GM12864 (cell line): ENCODE measurements around the gene PAPPA2.

Experiments used
- DNase-seq: peaks from one replicate; pipeline ENCODE4 v3.0.0-alpha.2; 2011; ENCODE audit warnings: low read depth
- H3K4me3 ChIP-seq: 2 replicates; pipeline ENCODE4 v1.5.1; 2011; ENCODE audit warnings: mild to moderate bottlenecking, low read depth, low read length, control low read depth
- TF ChIP-seq, protein P1 (sequence below): IDR thresholded peaks from 2 replicates; pipeline ENCODE4 v1.5.1; 2011; ENCODE audit warnings: low read depth, mild to moderate bottlenecking, moderate library complexity, low read length, control low read depth, inconsistent platforms; ENCODE audit errors: missing control alignments

PAPPA2 gene

DNA sequence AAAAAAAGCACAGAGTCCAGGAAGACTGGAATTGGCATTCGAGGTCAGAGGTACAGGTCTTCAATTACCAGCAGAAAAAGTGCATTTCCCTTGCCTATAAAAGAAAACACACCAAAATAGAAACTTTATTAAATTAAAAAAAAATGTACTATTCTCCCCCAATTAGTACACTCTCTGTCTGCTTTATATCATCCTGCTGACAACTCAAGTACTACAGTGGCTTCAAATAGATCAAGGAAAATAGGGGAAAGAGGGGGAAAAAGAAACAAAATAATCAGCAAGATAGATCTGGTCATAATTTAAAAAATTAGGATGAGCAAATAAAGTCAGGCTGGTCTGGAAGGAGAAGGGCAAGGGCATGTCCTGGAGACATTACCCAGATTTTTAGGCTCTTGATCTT is 315.1 kb downstream of the PAPPA2 start:
- TF ChIP-seq, protein P1, sequence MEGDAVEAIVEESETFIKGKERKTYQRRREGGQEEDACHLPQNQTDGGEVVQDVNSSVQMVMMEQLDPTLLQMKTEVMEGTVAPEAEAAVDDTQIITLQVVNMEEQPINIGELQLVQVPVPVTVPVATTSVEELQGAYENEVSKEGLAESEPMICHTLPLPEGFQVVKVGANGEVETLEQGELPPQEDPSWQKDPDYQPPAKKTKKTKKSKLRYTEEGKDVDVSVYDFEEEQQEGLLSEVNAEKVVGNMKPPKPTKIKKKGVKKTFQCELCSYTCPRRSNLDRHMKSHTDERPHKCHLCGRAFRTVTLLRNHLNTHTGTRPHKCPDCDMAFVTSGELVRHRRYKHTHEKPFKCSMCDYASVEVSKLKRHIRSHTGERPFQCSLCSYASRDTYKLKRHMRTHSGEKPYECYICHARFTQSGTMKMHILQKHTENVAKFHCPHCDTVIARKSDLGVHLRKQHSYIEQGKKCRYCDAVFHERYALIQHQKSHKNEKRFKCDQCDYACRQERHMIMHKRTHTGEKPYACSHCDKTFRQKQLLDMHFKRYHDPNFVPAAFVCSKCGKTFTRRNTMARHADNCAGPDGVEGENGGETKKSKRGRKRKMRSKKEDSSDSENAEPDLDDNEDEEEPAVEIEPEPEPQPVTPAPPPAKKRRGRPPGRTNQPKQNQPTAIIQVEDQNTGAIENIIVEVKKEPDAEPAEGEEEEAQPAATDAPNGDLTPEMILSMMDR = no peak
- H3K4me3 ChIP-seq = no peak overlapping the region
- no peak for DNase-seq

DNA sequence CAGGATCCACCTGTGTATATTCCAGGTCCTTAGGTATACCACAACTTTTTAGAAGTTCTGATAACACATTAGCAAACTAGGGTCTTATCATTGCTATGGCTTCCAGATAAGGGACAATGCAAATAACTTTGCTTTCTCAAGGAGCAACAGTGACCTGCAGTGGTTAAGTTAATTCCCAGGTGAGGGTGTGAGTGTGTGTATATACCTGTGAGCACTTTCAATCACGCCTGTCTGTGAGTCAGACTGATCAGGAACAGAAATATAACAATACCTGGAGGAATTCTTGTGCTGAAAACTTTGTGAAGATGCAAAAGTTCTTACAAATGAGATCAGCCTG is 317.0 kb downstream of the PAPPA2 start:
- no peak for DNase-seq
- H3K4me3 ChIP-seq = no peak overlapping the region
- TF ChIP-seq, protein P1 = no peak

DNA sequence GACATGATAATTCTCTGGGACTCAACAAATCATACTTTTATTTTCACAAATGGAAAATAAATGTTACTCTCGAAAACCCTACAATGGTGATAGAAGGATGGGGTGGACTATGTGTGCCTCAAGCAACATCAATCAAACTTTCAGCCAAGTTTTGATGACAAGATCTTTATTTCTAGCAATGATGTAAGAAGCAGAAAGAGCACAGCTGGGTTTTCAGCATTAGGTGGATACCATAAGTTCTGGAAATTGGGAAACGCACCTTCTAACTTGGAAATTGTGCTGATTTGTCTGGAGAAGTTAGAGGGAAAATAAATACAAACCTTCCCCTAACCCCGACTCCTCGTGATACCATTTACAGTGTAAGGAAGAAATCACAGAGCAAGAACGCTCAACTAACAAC is 320.3 kb downstream of the PAPPA2 start:
- TF ChIP-seq, protein P1 = no peak
- H3K4me3 ChIP-seq = no peak overlapping the region
- no peak for DNase-seq

DNA sequence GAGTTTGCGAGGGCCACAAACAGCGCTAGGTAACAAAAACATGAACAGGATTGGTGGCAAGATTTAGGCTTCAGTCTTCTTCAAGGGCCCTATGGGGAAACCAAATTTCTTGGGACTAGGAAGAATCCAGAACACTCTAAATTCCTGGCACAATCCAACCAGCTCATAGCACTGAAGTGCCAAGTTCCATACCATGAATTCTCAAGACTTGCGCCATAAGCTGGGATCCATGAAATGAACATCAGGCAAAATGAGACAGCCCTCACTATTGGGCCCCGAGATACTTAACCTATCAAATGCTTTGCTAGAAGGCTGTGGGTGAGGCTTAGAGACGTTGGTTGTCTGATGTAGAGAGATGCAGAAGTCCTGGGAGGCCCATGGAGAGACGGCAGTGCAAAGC is 322.1 kb downstream of the PAPPA2 start:
- H3K4me3 ChIP-seq = no peak overlapping the region
- TF ChIP-seq, protein P1 = no peak
- no peak for DNase-seq

DNA sequence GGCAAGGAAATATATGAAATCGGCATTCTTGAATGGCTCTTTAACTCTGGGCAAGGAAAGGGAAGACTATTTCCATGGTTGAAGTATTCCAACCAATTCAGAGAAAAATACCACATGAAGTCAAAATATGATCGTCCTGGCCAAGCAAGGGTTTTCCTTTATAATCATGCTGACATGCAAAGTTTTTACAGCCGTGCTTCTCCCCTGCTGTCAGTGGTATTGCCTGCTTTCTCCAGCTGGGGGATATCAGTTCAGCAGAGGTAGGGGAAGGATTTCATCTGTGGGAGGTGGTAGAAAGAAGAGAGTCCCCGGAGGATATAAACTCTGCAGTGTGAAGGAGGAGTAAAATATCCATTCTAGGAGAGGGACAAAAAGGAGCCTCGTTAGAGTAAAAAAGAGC is 322.8 kb downstream of the PAPPA2 start:
- TF ChIP-seq, protein P1 = no peak

DNA sequence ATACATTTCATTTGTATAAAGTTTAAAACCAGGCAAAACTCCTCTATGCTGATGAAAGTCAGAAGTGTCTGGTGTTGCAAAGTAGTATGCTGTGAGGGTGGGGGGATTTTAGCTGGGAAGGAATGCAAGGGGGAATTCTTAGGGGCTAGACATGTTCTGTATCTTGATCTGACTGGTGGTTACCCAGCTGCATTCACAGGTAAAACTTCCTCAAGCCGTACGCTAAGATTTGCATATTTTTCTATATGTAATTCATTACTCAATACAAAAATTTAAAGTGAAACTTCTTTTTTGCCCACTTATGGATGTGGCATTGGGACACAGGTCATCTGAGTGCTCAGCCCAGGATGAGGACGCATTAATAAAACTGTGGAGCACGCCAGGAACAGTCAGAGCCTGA is 323.3 kb downstream of the PAPPA2 start:
- TF ChIP-seq, protein P1 = no peak
- no peak overlapping the region for H3K4me3 ChIP-seq
- no peak for DNase-seq

More for the DNA sequence above, 322.8 kb downstream of the PAPPA2 start:
- DNase-seq = no peak
- H3K4me3 ChIP-seq = no peak overlapping the region

DNA sequence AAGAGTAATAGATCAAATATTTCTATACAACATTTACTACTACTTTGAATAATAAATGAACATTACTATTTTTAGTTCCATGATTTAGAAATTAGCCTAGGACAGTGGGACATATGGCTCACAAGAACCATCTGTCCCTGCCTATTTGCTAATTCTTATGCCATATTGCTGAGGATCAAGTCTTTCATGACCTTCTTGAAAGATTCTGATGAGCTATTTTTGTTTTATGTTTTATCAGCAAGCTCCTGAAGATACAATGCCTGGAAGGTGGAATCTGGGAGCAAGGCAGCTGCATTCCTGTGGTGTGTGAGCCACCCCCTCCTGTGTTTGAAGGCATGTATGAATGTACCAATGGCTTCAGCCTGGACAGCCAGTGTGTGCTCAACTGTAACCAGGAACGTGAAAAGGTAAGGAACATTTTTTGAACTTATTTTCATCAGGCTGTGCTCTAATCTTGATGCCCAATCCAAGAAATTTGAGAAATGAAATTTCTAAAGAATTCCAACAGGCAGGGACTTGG is 326.7 kb downstream of the PAPPA2 start:
- TF ChIP-seq, protein P1 = no peak
- DNase-seq = no peak
- no peak overlapping the region for H3K4me3 ChIP-seq
